ENCODE measurements around the gene FHL3. TPM values are rescaled to one million over a fixed set of nuclear protein-coding genes. Genes with fewer than 3 reads are reported as not detected.
A peak's percentile ranks its signal among the peaks of the same experiment; 100 is the strongest.

FHL3 gene
- total RNA-seq, 1 donor: 25.5 TPM

DNA sequence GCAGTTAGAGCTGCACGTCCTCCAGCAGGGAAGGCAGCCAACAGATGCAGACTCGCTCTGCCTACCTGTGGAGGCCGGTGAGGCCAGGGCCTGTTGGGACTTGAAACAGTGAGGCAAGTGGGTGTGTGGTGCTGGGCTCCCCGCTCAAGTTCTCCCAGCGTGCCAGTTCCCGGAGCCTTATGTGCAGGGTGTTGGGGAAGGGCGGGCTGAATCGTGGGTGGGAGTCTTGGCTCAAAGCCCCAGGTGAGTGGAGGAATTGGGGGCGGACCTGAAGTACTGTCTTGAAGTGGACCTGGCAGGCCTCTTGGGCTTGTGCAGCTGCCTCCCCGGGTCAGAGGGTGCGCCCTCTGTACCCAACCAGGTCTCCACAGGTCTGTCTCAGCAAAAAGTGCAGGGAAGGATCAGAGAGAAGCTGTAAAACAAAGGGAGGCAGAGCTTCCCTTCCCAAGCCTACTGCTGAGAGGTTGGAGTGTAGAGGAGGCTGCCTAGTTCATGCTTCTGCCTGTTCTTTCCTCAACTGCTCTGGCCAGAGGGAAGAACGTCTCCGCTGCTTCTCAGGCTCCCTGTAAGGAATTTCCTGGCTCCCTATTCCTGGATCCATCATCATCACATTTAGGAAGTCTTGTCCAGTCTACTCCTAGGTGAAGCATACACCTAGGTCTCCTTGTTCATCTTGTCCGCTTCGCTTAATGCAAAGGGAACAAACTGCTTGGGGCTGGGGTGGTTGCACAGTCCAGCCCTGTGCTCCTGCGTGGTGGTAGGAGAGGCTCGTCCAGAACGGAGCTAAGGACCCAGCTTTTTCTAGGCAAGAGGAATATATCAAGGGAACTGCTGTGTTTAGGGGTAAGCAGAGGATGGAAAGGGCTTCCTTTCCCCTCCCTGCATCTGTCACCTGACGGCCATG lies 22.1 kb upstream of the FHL3 start:
- TF ChIP-seq, protein P1, sequence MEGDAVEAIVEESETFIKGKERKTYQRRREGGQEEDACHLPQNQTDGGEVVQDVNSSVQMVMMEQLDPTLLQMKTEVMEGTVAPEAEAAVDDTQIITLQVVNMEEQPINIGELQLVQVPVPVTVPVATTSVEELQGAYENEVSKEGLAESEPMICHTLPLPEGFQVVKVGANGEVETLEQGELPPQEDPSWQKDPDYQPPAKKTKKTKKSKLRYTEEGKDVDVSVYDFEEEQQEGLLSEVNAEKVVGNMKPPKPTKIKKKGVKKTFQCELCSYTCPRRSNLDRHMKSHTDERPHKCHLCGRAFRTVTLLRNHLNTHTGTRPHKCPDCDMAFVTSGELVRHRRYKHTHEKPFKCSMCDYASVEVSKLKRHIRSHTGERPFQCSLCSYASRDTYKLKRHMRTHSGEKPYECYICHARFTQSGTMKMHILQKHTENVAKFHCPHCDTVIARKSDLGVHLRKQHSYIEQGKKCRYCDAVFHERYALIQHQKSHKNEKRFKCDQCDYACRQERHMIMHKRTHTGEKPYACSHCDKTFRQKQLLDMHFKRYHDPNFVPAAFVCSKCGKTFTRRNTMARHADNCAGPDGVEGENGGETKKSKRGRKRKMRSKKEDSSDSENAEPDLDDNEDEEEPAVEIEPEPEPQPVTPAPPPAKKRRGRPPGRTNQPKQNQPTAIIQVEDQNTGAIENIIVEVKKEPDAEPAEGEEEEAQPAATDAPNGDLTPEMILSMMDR (IDR thresholded peaks at IDR 0.05; ENCODE audit: insufficient read depth, low read depth, low read length): no peak
- no peak overlapping the region for H3K4me3 ChIP-seq (ENCODE audit: low read depth, low read length)
- no peak for DNase-seq (ENCODE audit: low read depth)

DNA sequence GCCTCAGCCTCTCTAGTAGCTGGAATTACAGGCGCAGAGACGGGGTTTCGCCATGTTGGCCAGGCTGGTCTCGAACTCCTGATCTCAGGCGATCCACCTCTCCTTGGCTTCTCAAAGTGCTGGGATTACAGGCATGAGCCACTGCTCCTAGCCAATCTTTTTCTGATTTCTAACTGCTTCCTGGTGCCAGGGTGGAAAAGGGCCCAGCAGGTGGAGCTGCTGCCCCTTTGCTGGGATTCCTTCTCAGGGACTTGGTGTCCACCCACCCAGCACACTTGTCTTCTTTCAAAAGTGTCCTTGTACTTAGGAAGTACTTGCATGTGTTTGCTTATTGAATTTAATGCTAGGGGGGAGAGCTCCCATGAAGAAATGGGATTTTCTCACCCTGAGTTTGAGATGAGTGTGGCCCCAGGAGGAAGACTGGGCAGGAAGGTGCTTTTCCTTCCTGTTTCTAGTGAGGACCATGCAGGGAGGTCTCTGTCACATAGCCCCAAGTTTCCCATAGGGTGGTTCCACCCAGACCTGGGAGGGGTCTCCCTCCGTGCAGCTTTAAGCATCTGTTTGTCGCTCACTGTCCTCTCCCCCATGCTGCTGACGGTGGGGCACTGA lies 21.4 kb upstream of the FHL3 start:
- no peak overlapping the region for H3K4me3 ChIP-seq (ENCODE audit: low read depth, low read length)
- TF ChIP-seq, protein P1 (IDR thresholded peaks at IDR 0.05; ENCODE audit: insufficient read depth, low read depth, low read length): peak; percentile 73
- peak; percentile 56 for DNase-seq (ENCODE audit: low read depth)

DNA sequence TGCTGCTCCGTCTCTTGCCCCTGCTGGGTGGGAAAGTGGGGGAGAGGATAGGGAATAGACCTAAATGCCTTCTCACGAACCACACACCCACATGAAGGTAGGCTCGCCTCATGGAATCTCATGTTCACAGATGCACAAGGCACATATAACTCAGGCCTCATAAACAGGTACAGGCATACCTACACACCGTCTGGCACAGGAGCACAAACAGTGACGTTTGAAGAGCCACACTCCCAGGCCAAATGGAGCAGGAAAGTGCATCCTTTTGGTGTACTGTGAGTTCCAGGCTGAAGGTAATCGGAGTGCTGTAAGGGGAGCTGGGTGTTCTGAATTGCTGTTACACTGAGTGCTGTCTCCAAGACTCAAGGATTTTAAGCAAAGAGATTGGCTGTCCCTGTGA lies 20.4 kb upstream of the FHL3 start:
- no peak overlapping the region for H3K4me3 ChIP-seq (ENCODE audit: low read depth, low read length)
- TF ChIP-seq, protein P1 (IDR thresholded peaks at IDR 0.05; ENCODE audit: insufficient read depth, low read depth, low read length): no peak
- no peak for DNase-seq (ENCODE audit: low read depth)

DNA sequence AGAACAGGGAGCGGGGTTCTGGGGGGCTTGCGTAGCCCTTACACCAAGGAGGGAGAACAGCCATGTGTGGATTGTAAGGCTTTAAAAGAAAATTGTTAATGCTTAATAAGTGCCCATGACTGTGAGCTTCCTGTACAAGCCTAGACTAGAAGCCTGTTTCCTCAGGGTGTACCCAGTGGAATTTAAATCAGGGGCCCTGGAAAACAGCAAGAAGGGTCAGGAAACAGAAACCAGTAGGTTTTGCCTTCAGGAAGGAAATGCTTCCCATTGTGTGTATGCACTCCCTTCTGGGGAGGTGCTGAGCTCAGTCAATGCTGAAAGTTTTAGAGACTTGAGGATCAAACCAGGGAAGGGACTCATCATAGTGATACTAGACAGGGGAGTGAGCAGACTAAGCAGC lies 19.9 kb upstream of the FHL3 start:
- no peak overlapping the region for H3K4me3 ChIP-seq (ENCODE audit: low read depth, low read length)
- TF ChIP-seq, protein P1 (IDR thresholded peaks at IDR 0.05; ENCODE audit: insufficient read depth, low read depth, low read length): no peak
- no peak for DNase-seq (ENCODE audit: low read depth)

DNA sequence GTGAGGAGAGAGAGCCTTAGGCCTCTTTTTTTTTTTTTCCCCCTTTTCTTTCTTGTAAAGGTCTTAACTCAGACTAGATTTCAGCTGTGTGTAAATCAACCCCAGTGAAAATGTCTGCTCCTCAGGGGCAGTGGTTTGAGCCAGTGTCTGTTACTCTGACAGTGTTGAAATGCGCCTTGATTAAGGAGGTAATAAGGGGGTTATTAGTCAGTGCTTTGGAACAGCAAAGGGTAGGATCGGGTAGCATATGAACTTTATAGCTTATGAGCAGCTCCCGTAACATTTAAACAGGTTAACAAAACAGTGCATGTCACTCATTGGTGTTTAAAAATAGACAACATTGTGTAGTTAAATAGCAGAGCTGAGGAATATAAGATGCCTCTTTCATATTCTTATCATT lies 17.5 kb upstream of the FHL3 start:
- TF ChIP-seq, protein P1 (IDR thresholded peaks at IDR 0.05; ENCODE audit: insufficient read depth, low read depth, low read length): no peak
- H3K4me3 ChIP-seq (ENCODE audit: low read depth, low read length): no peak overlapping the region
- DNase-seq (ENCODE audit: low read depth): no peak

DNA sequence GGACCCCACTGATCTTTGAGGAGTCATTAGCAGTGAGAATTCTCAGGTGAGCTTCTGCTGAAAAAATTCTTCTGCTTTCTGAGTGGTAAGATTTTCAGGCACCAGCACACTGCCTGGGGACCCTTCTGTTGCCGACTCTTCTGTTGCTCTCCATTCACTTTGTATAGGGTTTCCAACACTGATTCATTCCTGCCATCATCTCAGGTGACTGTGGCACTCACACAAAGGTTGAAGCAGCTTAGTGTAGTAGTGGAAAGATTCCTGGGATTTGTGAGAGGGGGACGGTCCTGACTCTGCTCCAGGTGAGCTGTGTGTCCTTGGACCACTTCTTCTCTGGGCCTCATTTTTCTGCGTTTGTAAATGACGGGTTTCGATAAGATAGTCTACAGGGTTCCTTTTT lies 16.7 kb upstream of the FHL3 start:
- TF ChIP-seq, protein P1 (IDR thresholded peaks at IDR 0.05; ENCODE audit: insufficient read depth, low read depth, low read length): no peak
- no peak for DNase-seq (ENCODE audit: low read depth)
- no peak overlapping the region for H3K4me3 ChIP-seq (ENCODE audit: low read depth, low read length)

Data from fibroblast of villous mesenchyme (primary cell).